ENCODE data around the gene SFTA2. TPM values are rescaled to one million over a fixed set of nuclear protein-coding genes. Genes with fewer than 3 reads are reported as not detected.

The SFTA2 gene
- total and polyA plus RNA-seq, 2 experiments from 2014 or later = not detected

- 79 to 80% methylated on average over 23 of the region's 23 CpGs for WGBS, 2 experiments (ENCODE audit: low coverage in 1 of 2, low lambda C conversion rate in 2 of 2, missing lambda C conversion rate in 2 of 2)
- in situ Hi-C loops (cut with MboI) = no loop called here
- no peak for DNase-seq
- no peak for TF ChIP-seq EZH2phosphoT487 (IDR thresholded peaks at IDR 0.05; ENCODE audit: insufficient read depth, low read depth)
- no peak for TF ChIP-seq EZH2 (IDR thresholded peaks at IDR 0.05; ENCODE audit: insufficient read depth, poor library complexity, severe bottlenecking)
- Histone ChIP-seq H3K79me2 (ENCODE audit: insufficient read depth) (no peaks in the 10 kb centered on the region), H3K4me3 (no peak overlapping the region), H3K9me3 (ENCODE audit: low read depth) (no peaks in the 10 kb centered on the region), H3K27me3 (replicated peaks; ENCODE audit: insufficient read depth) (no peaks in the 10 kb centered on the region), H3K9me2 (ENCODE audit: insufficient read depth) (no peaks in the 10 kb centered on the region), H3K4me2 (ENCODE audit: unreplicated experiment) (no peak overlapping the region), H3K9ac (no peak overlapping the region), H2AFZ (no peak overlapping the region), H3K36me3 (ENCODE audit: low read depth) (no peaks in the 10 kb centered on the region), H4K20me1 (ENCODE audit: insufficient read depth) (no peaks in the 10 kb centered on the region), H3F3A (ENCODE audit: insufficient read depth) (no peaks in the 10 kb centered on the region), H3K27ac (no peak overlapping the region), H3K4me1 (ENCODE audit: insufficient read depth) (no peaks in the 10 kb centered on the region)
Measured at GRCh38 chr6:30898750-30899360, 33.1 kb downstream of the SFTA2 start.

- Histone ChIP-seq H3K27me3 (replicated peaks; ENCODE audit: insufficient read depth) (no peaks in the 10 kb centered on the region), H3K79me2 (ENCODE audit: insufficient read depth) (no peaks in the 10 kb centered on the region), H4K20me1 (ENCODE audit: insufficient read depth) (no peaks in the 10 kb centered on the region), H3K9me3 (ENCODE audit: low read depth) (no peaks in the 10 kb centered on the region), H3F3A (ENCODE audit: insufficient read depth) (no peaks in the 10 kb centered on the region), H3K27ac (no peak overlapping the region), H2AFZ (no peak overlapping the region), H3K9ac (no peak overlapping the region), H3K4me1 (ENCODE audit: insufficient read depth) (no peaks in the 10 kb centered on the region), H3K9me2 (ENCODE audit: insufficient read depth) (no peaks in the 10 kb centered on the region), H3K4me2 (ENCODE audit: unreplicated experiment) (no peak overlapping the region), H3K36me3 (ENCODE audit: low read depth) (no peaks in the 10 kb centered on the region), H3K4me3 (no peak overlapping the region)
- DNase-seq = no peak
- in situ Hi-C loops (cut with MboI) = no loop called here
- TF ChIP-seq EZH2phosphoT487 (IDR thresholded peaks at IDR 0.05; ENCODE audit: insufficient read depth, low read depth) (no peak), EZH2 (IDR thresholded peaks at IDR 0.05; ENCODE audit: insufficient read depth, poor library complexity, severe bottlenecking) (no peak)
- 94 to 95% methylated on average over 15 to 16 of the region's 16 CpGs for WGBS, 2 experiments (ENCODE audit: low coverage in 1 of 2, low lambda C conversion rate in 2 of 2, missing lambda C conversion rate in 2 of 2)
Measured at GRCh38 chr6:30897882-30898281, 34.1 kb downstream of the SFTA2 start.

GRCh38 chr6:30896541-30896940 is 35.4 kb downstream of the SFTA2 start:
- Histone ChIP-seq H3K79me2 (ENCODE audit: insufficient read depth) (no peaks in the 10 kb centered on the region), H3K9ac (no peak overlapping the region), H3K9me2 (ENCODE audit: insufficient read depth) (no peaks in the 10 kb centered on the region), H3K36me3 (ENCODE audit: low read depth) (no peaks in the 10 kb centered on the region), H3K4me1 (ENCODE audit: insufficient read depth) (no peaks in the 10 kb centered on the region), H3K27me3 (replicated peaks; ENCODE audit: insufficient read depth) (no peaks in the 10 kb centered on the region), H3K4me2 (ENCODE audit: unreplicated experiment) (no peak overlapping the region), H4K20me1 (ENCODE audit: insufficient read depth) (no peaks in the 10 kb centered on the region), H2AFZ (no peak overlapping the region), H3F3A (ENCODE audit: insufficient read depth) (no peaks in the 10 kb centered on the region), H3K9me3 (ENCODE audit: low read depth) (no peaks in the 10 kb centered on the region), H3K27ac (no peak overlapping the region), H3K4me3 (no peak overlapping the region)
- no peak for TF ChIP-seq EZH2phosphoT487 (IDR thresholded peaks at IDR 0.05; ENCODE audit: insufficient read depth, low read depth)
- TF ChIP-seq EZH2 (IDR thresholded peaks at IDR 0.05; ENCODE audit: insufficient read depth, poor library complexity, severe bottlenecking) = no peak
- no peak for DNase-seq
- in situ Hi-C loops (cut with MboI) = no loop called here
- 92 to 94% methylated on average over 12 to 13 of the region's 13 CpGs for WGBS, 2 experiments (ENCODE audit: low coverage in 1 of 2, low lambda C conversion rate in 2 of 2, missing lambda C conversion rate in 2 of 2)

- DNase-seq = no peak
- Histone ChIP-seq H3F3A (ENCODE audit: insufficient read depth) (no peaks in the 10 kb centered on the region), H3K4me1 (ENCODE audit: insufficient read depth) (no peaks in the 10 kb centered on the region), H3K9me2 (ENCODE audit: insufficient read depth) (no peaks in the 10 kb centered on the region), H3K9me3 (ENCODE audit: low read depth) (no peaks in the 10 kb centered on the region), H4K20me1 (ENCODE audit: insufficient read depth) (no peaks in the 10 kb centered on the region), H3K27me3 (replicated peaks; ENCODE audit: insufficient read depth) (no peaks in the 10 kb centered on the region), H2AFZ (no peak overlapping the region), H3K4me2 (ENCODE audit: unreplicated experiment) (no peak overlapping the region), H3K9ac (no peak overlapping the region), H3K36me3 (ENCODE audit: low read depth) (no peaks in the 10 kb centered on the region), H3K79me2 (ENCODE audit: insufficient read depth) (peaks cover 2% of the 10 kb centered on the region; the same call in 1 of the 2 replicates), H3K27ac (no peak overlapping the region), H3K4me3 (no peak overlapping the region)
- in situ Hi-C loops (cut with MboI) = no loop called here
- TF ChIP-seq EZH2 (IDR thresholded peaks at IDR 0.05; ENCODE audit: insufficient read depth, poor library complexity, severe bottlenecking) (no peak), EZH2phosphoT487 (IDR thresholded peaks at IDR 0.05; ENCODE audit: insufficient read depth, low read depth) (no peak)
- WGBS, 2 experiments (ENCODE audit: low coverage in 1 of 2, low lambda C conversion rate in 2 of 2, missing lambda C conversion rate in 2 of 2) = 81 to 85% methylated on average over 4 to 10 of the region's 10 CpGs
Measured at GRCh38 chr6:30895343-30895742, 36.6 kb downstream of the SFTA2 start.

Measured in GM23248 (cell line).